Measurements from ENCODE around the gene LAMA5. TPM values are rescaled to one million over a fixed set of nuclear protein-coding genes. Genes with fewer than 3 reads are reported as not detected.

The LAMA5 gene
- polyA plus RNA-seq, 1 of the 3 experiments (the other 2 are of a cell fraction), result 27.2 TPM

DNA sequence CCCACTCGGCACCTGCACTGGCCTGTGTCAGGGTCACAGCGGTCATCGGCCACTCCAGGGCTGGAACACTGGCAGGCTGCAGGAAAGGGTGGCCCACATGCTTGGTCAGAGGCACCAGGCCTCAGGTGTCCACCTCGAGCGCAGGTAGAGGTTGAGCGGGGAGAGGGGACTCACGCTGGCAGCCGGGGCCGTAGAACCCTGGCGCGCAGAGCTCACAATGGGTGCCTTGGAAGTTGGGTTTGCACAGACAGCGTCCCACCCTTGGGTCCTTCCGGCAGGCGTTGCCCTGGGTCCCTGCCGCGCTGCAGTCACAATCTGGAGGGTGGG lies 28.9 kb downstream of the LAMA5 start:
- WGBS (ENCODE audit: low lambda C conversion rate), result 92% methylated on average over 2 of the region's 16 CpGs
- no peaks in the 10 kb centered on the region for H3K9me2 ChIP-seq
- H3K79me2 ChIP-seq (ENCODE audit: insufficient read depth), result no peaks in the 10 kb centered on the region
- no peaks in the 10 kb centered on the region for H3K4me1 ChIP-seq (ENCODE audit: control insufficient read depth in 1 of 2, insufficient read depth in 2 of 2, low read depth in 1 of 2, low read length in 1 of 2)
- TF ChIP-seq GATA2 (CRISPR knock-in tag; IDR thresholded peaks at IDR 0.05) (no peak), SMC3 (IDR thresholded peaks at IDR 0.05; ENCODE audit: low read depth, low read length) (no peak), FOXM1 (IDR thresholded peaks at IDR 0.05; ENCODE audit: low read depth) (no peak), TAF1 (IDR thresholded peaks at IDR 0.05; ENCODE audit: borderline replicate concordance, low read depth, low read length) (no peak), EZH2phosphoT487 (IDR thresholded peaks at IDR 0.05; ENCODE audit: borderline replicate concordance, low read depth) (no peak)
- TF ChIP-seq, protein P1, sequence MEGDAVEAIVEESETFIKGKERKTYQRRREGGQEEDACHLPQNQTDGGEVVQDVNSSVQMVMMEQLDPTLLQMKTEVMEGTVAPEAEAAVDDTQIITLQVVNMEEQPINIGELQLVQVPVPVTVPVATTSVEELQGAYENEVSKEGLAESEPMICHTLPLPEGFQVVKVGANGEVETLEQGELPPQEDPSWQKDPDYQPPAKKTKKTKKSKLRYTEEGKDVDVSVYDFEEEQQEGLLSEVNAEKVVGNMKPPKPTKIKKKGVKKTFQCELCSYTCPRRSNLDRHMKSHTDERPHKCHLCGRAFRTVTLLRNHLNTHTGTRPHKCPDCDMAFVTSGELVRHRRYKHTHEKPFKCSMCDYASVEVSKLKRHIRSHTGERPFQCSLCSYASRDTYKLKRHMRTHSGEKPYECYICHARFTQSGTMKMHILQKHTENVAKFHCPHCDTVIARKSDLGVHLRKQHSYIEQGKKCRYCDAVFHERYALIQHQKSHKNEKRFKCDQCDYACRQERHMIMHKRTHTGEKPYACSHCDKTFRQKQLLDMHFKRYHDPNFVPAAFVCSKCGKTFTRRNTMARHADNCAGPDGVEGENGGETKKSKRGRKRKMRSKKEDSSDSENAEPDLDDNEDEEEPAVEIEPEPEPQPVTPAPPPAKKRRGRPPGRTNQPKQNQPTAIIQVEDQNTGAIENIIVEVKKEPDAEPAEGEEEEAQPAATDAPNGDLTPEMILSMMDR (IDR thresholded peaks at IDR 0.05), result no peak
- TF ChIP-seq, protein P2, sequence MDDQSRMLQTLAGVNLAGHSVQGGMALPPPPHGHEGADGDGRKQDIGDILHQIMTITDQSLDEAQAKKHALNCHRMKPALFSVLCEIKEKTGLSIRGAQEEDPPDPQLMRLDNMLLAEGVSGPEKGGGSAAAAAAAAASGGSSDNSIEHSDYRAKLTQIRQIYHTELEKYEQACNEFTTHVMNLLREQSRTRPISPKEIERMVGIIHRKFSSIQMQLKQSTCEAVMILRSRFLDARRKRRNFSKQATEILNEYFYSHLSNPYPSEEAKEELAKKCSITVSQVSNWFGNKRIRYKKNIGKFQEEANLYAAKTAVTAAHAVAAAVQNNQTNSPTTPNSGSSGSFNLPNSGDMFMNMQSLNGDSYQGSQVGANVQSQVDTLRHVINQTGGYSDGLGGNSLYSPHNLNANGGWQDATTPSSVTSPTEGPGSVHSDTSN (IDR thresholded peaks at IDR 0.05), result no peak
- TF ChIP-seq, protein P3, sequence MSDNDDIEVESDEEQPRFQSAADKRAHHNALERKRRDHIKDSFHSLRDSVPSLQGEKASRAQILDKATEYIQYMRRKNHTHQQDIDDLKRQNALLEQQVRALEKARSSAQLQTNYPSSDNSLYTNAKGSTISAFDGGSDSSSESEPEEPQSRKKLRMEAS (IDR thresholded peaks at IDR 0.05; ENCODE audit: low read depth), result no peak
- H3F3A ChIP-seq (replicated peaks; ENCODE audit: insufficient read depth), result no peaks in the 10 kb centered on the region
- H3K27me3 ChIP-seq (ENCODE audit: insufficient read depth), result no peaks in the 10 kb centered on the region
- no peak overlapping the region for H3K27ac ChIP-seq (ENCODE audit: low read depth in 2 of 2, low read length in 1 of 2)
- CTCF ChIA-PET, result interaction anchor here (1.4 kb wide), 1 partner anchor 45 kb away, joined by 4 read pairs; no protein-coding TSS in a partner anchor
- no peaks in the 10 kb centered on the region for H4K20me1 ChIP-seq (ENCODE audit: insufficient read depth)
- DNase-seq, result no peak
- H3K36me3 ChIP-seq (replicated peaks in 1 of 2; ENCODE audit: control insufficient read depth in 1 of 2, insufficient read depth in 2 of 2, low read length in 1 of 2), result peaks cover 12 to 36% of the 10 kb centered on the region in 2 experiments
- H3K9ac ChIP-seq, result no peak overlapping the region
- POLR2A ChIA-PET, result no interaction called here
- no peak overlapping the region for H3K4me3 ChIP-seq (ENCODE audit: low read depth in 2 of 2, low read length in 1 of 2)
- no peak overlapping the region for H2AFZ ChIP-seq (ENCODE audit: low read depth)
- H3K4me2 ChIP-seq, result no peak overlapping the region
- H3K9me3 ChIP-seq, result no peaks in the 10 kb centered on the region

DNA sequence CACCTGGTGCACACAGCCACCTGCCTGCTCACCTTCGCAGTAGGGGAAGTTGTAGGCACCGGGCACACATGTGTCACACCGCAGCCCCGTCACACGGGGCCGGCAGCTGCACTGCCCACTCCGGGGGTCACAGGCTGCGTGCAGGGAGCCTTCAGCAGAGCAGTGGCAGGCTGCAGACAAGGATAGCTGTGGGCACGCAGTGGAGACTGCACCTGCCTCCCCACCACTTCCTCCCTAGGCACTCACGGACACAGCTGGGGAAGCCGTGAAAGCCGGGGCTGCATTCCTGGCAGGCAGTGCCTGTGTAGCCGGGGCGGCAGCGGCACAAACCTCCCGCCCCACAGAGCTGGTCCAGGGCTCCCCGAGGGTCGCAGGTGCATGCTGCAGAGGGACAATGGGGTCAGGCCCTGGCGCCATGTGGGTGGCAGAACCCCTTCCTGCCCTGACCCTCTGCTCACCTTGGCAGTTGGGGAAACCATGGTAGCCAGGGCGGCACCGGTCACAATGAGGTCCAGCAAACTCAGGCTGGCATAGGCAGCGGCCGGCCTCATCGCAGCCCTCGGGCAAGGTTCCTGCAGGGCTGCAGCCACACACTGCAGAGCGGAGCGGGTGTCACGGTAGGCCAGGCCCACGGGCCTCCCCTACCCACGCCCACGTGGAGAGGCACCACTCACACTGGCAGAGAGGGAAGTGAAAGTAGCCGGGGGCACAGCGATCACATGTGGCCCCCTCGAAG lies 29.4 kb downstream of the LAMA5 start:
- Histone ChIP-seq H3K9me3 (no peaks in the 10 kb centered on the region), H3K36me3 (replicated peaks in 1 of 2; ENCODE audit: control insufficient read depth in 1 of 2, insufficient read depth in 2 of 2, low read length in 1 of 2) (peaks cover 12 to 35% of the 10 kb centered on the region in 2 experiments), H3K4me3 (ENCODE audit: low read depth in 2 of 2, low read length in 1 of 2) (no peak overlapping the region), H3K9ac (no peak overlapping the region), H3K27ac (ENCODE audit: low read depth in 2 of 2, low read length in 1 of 2) (no peak overlapping the region), H2AFZ (ENCODE audit: low read depth) (no peak overlapping the region), H3K4me2 (no peak overlapping the region), H3K9me2 (no peaks in the 10 kb centered on the region), H3K4me1 (ENCODE audit: control insufficient read depth in 1 of 2, insufficient read depth in 2 of 2, low read depth in 1 of 2, low read length in 1 of 2) (no peaks in the 10 kb centered on the region), H3F3A (replicated peaks; ENCODE audit: insufficient read depth) (no peaks in the 10 kb centered on the region), H3K79me2 (ENCODE audit: insufficient read depth) (no peaks in the 10 kb centered on the region), H3K27me3 (ENCODE audit: insufficient read depth) (no peaks in the 10 kb centered on the region), H4K20me1 (ENCODE audit: insufficient read depth) (no peaks in the 10 kb centered on the region)
- TF ChIP-seq RFX5 (IDR thresholded peaks at IDR 0.05; ENCODE audit: low read length), result no peak
- TF ChIP-seq NRF1 (IDR thresholded peaks at IDR 0.05; ENCODE audit: low read depth, low read length), result no peak
- TF ChIP-seq, protein P4, sequence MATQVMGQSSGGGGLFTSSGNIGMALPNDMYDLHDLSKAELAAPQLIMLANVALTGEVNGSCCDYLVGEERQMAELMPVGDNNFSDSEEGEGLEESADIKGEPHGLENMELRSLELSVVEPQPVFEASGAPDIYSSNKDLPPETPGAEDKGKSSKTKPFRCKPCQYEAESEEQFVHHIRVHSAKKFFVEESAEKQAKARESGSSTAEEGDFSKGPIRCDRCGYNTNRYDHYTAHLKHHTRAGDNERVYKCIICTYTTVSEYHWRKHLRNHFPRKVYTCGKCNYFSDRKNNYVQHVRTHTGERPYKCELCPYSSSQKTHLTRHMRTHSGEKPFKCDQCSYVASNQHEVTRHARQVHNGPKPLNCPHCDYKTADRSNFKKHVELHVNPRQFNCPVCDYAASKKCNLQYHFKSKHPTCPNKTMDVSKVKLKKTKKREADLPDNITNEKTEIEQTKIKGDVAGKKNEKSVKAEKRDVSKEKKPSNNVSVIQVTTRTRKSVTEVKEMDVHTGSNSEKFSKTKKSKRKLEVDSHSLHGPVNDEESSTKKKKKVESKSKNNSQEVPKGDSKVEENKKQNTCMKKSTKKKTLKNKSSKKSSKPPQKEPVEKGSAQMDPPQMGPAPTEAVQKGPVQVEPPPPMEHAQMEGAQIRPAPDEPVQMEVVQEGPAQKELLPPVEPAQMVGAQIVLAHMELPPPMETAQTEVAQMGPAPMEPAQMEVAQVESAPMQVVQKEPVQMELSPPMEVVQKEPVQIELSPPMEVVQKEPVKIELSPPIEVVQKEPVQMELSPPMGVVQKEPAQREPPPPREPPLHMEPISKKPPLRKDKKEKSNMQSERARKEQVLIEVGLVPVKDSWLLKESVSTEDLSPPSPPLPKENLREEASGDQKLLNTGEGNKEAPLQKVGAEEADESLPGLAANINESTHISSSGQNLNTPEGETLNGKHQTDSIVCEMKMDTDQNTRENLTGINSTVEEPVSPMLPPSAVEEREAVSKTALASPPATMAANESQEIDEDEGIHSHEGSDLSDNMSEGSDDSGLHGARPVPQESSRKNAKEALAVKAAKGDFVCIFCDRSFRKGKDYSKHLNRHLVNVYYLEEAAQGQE (IDR thresholded peaks at IDR 0.05; ENCODE audit: low read depth, low read length), result no peak
- TF ChIP-seq NFIC (IDR thresholded peaks at IDR 0.05; ENCODE audit: borderline replicate concordance), result no peak
- TF ChIP-seq RAD21 (IDR thresholded peaks at IDR 0.05; ENCODE audit: low read length), result no peak
- TF ChIP-seq CHD2 (IDR thresholded peaks at IDR 0.05; ENCODE audit: low read length, partially characterized antibody), result no peak
- no peak for TF ChIP-seq GATA2 (CRISPR knock-in tag; IDR thresholded peaks at IDR 0.05)
- no peak for TF ChIP-seq YY1 (IDR thresholded peaks at IDR 0.05; ENCODE audit: low read depth)
- TF ChIP-seq, protein P1 (IDR thresholded peaks at IDR 0.05), result no peak
- no peak for DNase-seq
- ChIA-PET CTCF (interaction anchor here (1.4 to 1.8 kb wide), 2 partner anchors 45 kb away, joined by 4 read pairs; no protein-coding TSS in a partner anchor), POLR2A (no interaction called here)
- 74% methylated on average over 4 of the region's 34 CpGs for WGBS (ENCODE audit: low lambda C conversion rate)
